AG04449 (cell line): ENCODE data around the gene RALGPS1.

ENCODE experiments used
- CTCF ChIA-PET: fragments of 350-600 bp; formaldehyde crosslinking; extraction: SDS; loops from one replicate; lab custom pipeline; 2021; ENCODE audit warnings: antibody characterized with exemption; lab: Yijun Ruan, JAX
- POLR2A ChIA-PET: fragments of 400-600, 350-600 bp; formaldehyde crosslinking; extraction: SDS; loops from one replicate; lab custom pipeline; 2020; ENCODE audit warnings: antibody characterized with exemption, inconsistent platforms; lab: Yijun Ruan, JAX
- DNase-seq: peaks from one replicate; pipeline ENCODE4 v3.0.0-alpha.2; 2010; ENCODE audit warnings: low read depth, low spot score
- H3K4me3 ChIP-seq: 2 replicates; pipeline ENCODE4 v1.5.1; 2011; ENCODE audit warnings: low read depth, mild to moderate bottlenecking, control low read depth, low read length
- CTCF ChIP-seq: IDR thresholded peaks from one replicate; pipeline ENCODE4 v1.5.1; 2011; ENCODE audit warnings: mild to moderate bottlenecking, moderate library complexity, low read length, control low read depth, inconsistent platforms; ENCODE audit not compliant: insufficient read depth; ENCODE audit errors: missing control alignments

The RALGPS1 gene

GRCh38 chr9:126876531-126876930 lies 38.1 kb upstream of the RALGPS1 start:
- no peak for DNase-seq
- H3K4me3 ChIP-seq: no peak overlapping the region
- POLR2A ChIA-PET: no interaction called here
- no peak for TF ChIP-seq CTCF
- CTCF ChIA-PET: no interaction called here

- no peak for TF ChIP-seq CTCF
- DNase-seq: no peak
- no peak overlapping the region for H3K4me3 ChIP-seq
- CTCF ChIA-PET: interaction anchor here (2.2 kb wide), 1 partner anchor 18 kb away, joined by 6 read pairs; the partner anchor contains the start of gene ZBTB34
- POLR2A ChIA-PET: interaction anchor here (1.5 kb wide), 1 partner anchor 8 kb away, joined by 3 read pairs; no protein-coding TSS in a partner anchor
These were observed 37.2 kb upstream of the RALGPS1 start for GRCh38 chr9:126877418-126877817.

- ChIA-PET POLR2A (no interaction called here), CTCF (interaction anchor here (0.8 to 2.2 kb wide), 4 partner anchors 12 to 20 kb away, joined by 3 to 6 read pairs (median 4); partner anchors contain the start of gene ZBTB34)
- TF ChIP-seq CTCF: no peak
- DNase-seq: no peak
- no peak overlapping the region for H3K4me3 ChIP-seq
These were observed 35.3 kb upstream of the RALGPS1 start for GRCh38 chr9:126879288-126879687.

- H3K4me3 ChIP-seq: no peak overlapping the region
- ChIA-PET CTCF (interaction anchor here (1.5 to 2.1 kb wide), 2 partner anchors 16 to 21 kb away, joined by 3 to 5 read pairs; no protein-coding TSS in a partner anchor), POLR2A (no interaction called here)
- DNase-seq: no peak
- no peak for TF ChIP-seq CTCF
These were observed 34.2 kb upstream of the RALGPS1 start for GRCh38 chr9:126880226-126880946.

GRCh38 chr9:126880947-126881332 lies 33.6 kb upstream of the RALGPS1 start:
- H3K4me3 ChIP-seq: no peak overlapping the region
- POLR2A ChIA-PET: no interaction called here
- CTCF ChIA-PET: interaction anchor here (1.5 to 2.1 kb wide), 2 partner anchors 16 to 21 kb away, joined by 3 to 5 read pairs; no protein-coding TSS in a partner anchor
- DNase-seq: no peak
- no peak for TF ChIP-seq CTCF

GRCh38 chr9:126882746-126883145 lies 31.8 kb upstream of the RALGPS1 start:
- DNase-seq: no peak
- H3K4me3 ChIP-seq: no peak overlapping the region
- ChIA-PET POLR2A (no interaction called here), CTCF (no interaction called here)
- no peak for TF ChIP-seq CTCF
